ENCODE data around the gene MYO1F. TPM values are rescaled to one million over a fixed set of nuclear protein-coding genes. Genes with fewer than 3 reads are reported as not detected.
A peak's percentile ranks its signal among the peaks of the same experiment; 100 is the strongest.
"Not testable (repeated sequence)": the region's sequence is repeated elsewhere in the genome, so short reads cannot be mapped to it uniquely, and the experiment has no call there.

The MYO1F gene
- polyA plus RNA-seq, 1 experiment: 0.29 TPM

- no peak for TF ChIP-seq CTCF (IDR thresholded peaks at IDR 0.05; ENCODE audit: insufficient read depth, low read depth, low read length)
- no peak for DNase-seq (ENCODE audit: low read depth)
- no peak overlapping the region for H3K4me3 ChIP-seq (ENCODE audit: low read depth, low read length)
- ChIA-PET CTCF (interaction anchor here (1.0 to 4.4 kb wide), 2 partner anchors 12 to 163 kb away, joined by 3 to 29 read pairs; partner anchors contain the start of gene MARCHF2), POLR2A (no interaction called here)
- no peaks in the 10 kb centered on the region for H3K36me3 ChIP-seq (ENCODE audit: control insufficient read depth, insufficient read depth, low read length)
- no peaks in the 10 kb centered on the region; the same call in 1 of the 2 replicates for H3K27me3 ChIP-seq (ENCODE audit: control insufficient read depth, insufficient read depth, low read length)
Observed at GRCh38 chr19:8575467-8575997, 1.7 kb downstream of the MYO1F start.

GRCh38 chr19:8574619-8574922 lies 2.7 kb downstream of the MYO1F start:
- DNase-seq (ENCODE audit: low read depth); H3K4me3 ChIP-seq (ENCODE audit: low read depth, low read length); H3K36me3 ChIP-seq (ENCODE audit: control insufficient read depth, insufficient read depth, low read length); H3K27me3 ChIP-seq (ENCODE audit: control insufficient read depth, insufficient read depth, low read length); POLR2A ChIA-PET: not testable (repeated sequence)
- CTCF ChIA-PET: interaction anchor here (1.2 kb wide), 1 partner anchor 162 kb away, joined by 3 read pairs; the partner anchor contains the start of gene MARCHF2

- ChIA-PET POLR2A (no interaction called here), CTCF (no interaction called here)
- no peak for DNase-seq (ENCODE audit: low read depth)
- H3K4me3 ChIP-seq (ENCODE audit: low read depth, low read length): no peak overlapping the region
- H3K36me3 ChIP-seq (ENCODE audit: control insufficient read depth, insufficient read depth, low read length): no peaks in the 10 kb centered on the region
- H3K27me3 ChIP-seq (ENCODE audit: control insufficient read depth, insufficient read depth, low read length): no peaks in the 10 kb centered on the region; the same call in 1 of the 2 replicates
- no peak for TF ChIP-seq CTCF (IDR thresholded peaks at IDR 0.05; ENCODE audit: insufficient read depth, low read depth, low read length)
Observed at GRCh38 chr19:8573316-8573715, 3.9 kb downstream of the MYO1F start.

- POLR2A ChIA-PET: no interaction called here
- Histone ChIP-seq H3K36me3 (ENCODE audit: control insufficient read depth, insufficient read depth, low read length) (no peaks in the 10 kb centered on the region), H3K27me3 (ENCODE audit: control insufficient read depth, insufficient read depth, low read length) (no peaks in the 10 kb centered on the region), H3K4me3 (ENCODE audit: low read depth, low read length) (no peak overlapping the region)
- TF ChIP-seq CTCF (IDR thresholded peaks at IDR 0.05; ENCODE audit: insufficient read depth, low read depth, low read length): no peak
- CTCF ChIA-PET: interaction anchor here (0.7 to 8.3 kb wide), 3 partner anchors 9 to 217 kb away, joined by 3 to 83 read pairs (median 5); partner anchors contain the start of gene MYO1F
- no peak for DNase-seq (ENCODE audit: low read depth)
Observed at GRCh38 chr19:8571006-8571411, 6.2 kb downstream of the MYO1F start.

- POLR2A ChIA-PET: interaction anchor here (0.6 kb wide), 1 partner anchor 1764 kb away, joined by 13 read pairs; no protein-coding TSS in a partner anchor
- DNase-seq (ENCODE audit: low read depth): peak; percentile 79
- TF ChIP-seq CTCF (IDR thresholded peaks at IDR 0.05; ENCODE audit: insufficient read depth, low read depth, low read length): no peak
- no peak overlapping the region for H3K4me3 ChIP-seq (ENCODE audit: low read depth, low read length)
- H3K27me3 ChIP-seq (ENCODE audit: control insufficient read depth, insufficient read depth, low read length): no peaks in the 10 kb centered on the region
- no peaks in the 10 kb centered on the region for H3K36me3 ChIP-seq (ENCODE audit: control insufficient read depth, insufficient read depth, low read length)
- CTCF ChIA-PET: interaction anchor here (0.9 to 8.3 kb wide), 2 partner anchors 10 to 17 kb away, joined by 3 to 83 read pairs; partner anchors contain the start of gene MYO1F
Observed at GRCh38 chr19:8569066-8569771, 8.0 kb downstream of the MYO1F start.

Data from BJ (cell line).